Non-pigmented ciliary epithelial cell (primary cell): ENCODE results near the gene COPS6.
A peak's percentile ranks its signal among the peaks of the same experiment; 100 is the strongest.

Source experiments
- DNase-seq: peaks from one replicate; pipeline ENCODE4 v3.0.0-alpha.2; 2010; ENCODE audit warnings: low read depth

The COPS6 gene

DNA sequence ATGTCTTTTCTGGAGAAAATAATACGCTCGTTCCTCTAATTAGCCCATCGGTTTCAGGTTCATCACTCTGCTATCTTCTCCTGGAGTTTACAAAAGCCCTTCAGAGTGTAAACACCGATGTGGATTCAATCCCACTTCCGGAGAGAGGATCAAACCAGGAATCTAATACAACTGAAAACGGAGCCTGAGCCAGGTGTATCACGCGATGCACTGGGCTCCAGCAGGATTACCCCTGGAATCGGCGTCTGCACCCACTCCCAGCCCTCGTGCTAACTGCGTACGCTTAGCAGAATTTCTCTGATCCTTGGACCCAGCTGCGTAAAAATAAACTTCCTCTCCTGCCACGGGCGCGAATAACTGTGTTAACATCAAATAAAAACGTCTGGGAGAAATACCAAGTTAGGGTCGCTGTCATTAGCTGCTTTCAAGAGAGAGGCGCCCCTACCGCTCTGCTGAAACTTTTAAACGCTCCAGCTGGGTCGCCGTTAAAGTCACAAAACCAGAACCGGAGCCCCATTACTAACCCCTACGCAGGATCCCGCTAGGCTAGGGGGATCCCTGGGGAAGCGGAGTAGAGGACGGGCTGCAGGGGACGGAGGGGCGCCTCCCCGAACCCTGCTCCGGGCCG lies 7.7 kb upstream of the COPS6 start:
- DNase-seq, result no peak

DNA sequence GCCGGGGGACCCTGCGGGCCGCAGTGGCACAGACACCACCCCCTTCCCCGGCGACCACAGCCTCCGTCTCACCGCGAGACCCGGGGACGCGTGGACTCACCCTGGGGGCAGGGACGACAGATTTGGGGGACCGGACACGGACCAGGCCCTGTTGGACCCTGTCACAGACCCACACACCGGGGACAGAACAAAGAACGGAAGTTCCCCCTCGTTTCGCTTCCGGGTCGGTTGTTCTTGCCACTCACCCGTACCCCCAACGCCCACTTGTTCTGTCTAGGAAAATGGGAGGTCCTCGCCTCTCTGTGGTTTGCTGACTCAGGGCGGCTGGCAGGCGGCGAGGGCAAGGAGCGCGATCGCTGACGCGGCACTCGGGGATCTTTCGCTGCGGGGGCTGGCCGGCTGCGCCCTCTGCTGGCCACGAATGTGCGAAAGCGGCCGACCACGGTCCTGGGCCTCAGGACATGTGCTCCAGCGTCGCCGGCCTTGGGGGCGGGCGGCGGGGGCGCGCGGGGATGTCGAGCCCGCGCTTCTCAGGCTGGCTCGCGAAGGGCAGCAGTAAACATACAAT lies 7.2 kb upstream of the COPS6 start, which contains the start of gene ZNF3:
TSS of gene ZNF3 (minus strand) at position 189 of the 568 bp plus-strand sequence. CDS start 4,366 bp downstream, outside the sequence.
- DNase-seq, result peak; percentile 98

DNA sequence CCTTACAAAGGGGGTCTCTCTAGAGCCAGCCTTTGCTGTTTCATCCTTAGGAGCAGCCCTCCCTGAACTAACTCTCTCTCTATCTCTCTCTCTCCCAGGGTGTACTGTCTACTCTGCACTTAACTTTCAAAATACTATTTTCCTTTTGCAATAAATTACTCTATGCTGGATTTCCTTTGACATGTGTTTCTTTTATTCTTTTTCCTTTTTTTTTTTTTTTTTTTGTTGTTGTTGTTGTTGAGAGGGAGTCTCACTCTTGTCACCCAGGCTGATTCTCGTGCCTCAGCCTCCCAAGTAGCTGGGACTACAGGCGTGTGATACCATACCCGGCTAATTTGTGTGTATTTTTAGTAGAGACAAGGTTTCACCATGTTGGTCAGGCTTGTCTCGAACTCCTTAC lies 5.8 kb upstream of the COPS6 start:
- no peak for DNase-seq

DNA sequence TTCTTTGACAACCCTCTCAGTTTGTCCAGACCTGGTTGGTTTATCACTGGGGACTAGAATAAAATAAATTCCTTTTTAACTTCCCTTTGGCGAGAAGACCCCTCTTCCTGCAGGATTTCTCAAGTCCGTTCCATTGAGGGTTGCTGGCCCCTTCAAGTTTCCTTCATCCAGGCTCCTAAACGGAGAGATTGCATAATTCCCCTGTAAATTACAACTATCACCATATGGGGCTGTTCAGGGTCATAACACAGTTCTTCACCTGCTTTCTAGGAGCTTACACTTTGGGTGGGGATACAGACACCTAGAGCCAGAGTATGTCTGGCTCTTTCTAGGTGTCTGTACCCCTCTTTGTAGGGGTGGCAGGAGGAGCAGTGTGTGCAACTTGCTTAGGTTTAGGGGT lies 3.3 kb upstream of the COPS6 start:
- no peak for DNase-seq

DNA sequence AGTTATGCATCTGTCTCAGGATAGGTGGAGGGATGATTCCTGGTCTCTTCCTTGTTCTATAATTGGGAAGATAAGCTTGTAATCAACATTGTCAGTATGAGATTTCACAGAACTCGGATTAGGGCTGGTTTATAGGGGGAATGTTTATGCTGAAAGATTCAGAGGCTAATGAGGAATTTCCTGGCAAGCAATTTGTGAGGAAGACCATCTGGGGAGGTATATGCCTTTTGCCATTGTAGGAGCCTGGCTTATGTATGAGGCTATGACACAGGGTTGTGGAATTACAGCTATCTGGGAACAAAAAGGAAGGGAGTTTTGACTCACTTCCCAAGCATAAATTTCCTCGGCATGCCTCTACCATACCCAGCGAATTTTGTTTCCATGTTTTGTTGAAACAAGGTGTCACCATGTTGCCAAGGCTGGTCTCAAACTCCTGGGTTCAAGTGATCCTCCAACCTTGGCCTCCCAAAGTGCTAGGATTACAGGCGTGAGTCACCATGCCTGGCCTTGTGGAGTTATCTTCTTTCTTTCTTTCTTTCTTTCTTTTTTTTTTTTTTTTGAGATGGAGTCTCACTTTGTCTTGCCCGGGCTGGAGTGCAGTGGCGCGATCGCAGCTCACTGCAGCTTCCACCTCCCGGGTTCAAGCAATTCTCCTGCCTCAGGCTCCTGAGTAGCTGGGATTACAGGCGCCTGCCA lies 1.6 kb upstream of the COPS6 start:
- peak; percentile 95 for DNase-seq

DNA sequence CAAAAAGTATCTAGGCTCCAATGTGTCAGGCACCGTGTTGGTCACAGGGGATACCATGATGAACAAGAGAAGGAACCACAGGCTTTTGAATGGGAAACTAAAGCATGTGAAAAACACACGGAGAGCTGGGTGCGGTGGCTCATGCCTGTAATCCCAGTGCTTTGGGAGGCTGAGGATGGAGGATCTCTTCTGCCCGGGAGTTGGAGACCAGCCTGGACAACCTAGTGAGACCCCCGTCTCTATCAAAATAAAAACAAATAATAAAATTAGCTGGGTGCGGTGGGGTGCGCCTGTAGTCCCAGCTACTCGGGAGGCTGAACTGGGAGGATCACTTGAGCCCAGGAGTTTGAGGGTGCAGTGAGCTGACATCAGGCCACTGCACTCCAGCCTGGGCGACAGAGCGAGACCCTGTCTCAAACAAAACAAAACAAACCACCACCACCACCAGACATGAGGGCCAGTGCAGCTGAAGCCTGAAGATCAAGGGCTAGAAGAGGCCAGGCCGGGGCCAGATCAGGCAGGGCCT lies 611 bp upstream of the COPS6 start:
- DNase-seq, result no peak

DNA sequence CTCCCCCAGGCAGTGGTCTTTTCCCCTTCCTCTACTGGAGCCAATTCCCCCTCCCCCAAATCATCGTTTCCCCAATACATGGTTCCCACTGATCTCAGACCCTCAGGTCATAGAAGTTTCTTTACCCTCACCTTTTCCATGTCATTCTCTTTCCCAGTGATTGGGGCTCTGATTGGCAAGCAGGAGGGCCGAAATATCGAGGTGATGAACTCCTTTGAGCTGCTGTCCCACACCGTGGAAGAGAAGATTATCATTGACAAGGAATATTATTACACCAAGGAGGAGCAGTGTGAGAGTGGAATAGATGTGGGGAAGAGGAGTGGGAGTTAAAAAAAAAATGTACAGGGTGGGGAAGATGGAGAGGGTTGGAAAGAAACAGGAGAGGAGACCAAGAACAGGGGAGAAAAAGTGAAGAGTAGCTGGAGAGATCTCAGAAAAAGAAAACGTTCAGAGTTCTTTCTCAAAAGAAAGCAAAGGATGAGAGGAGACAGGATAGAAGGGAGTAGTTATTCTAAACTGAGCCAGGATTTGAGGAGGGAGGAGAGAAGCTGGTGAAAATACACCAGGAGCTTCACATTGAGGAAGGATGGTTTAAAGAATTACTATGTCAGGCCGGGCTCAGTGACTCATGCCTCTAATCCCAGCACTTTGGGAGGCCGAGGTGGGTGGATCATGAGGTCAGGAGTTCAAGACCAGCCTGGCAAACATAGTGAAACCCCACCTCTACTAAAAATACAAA lies 858 bp downstream of the COPS6 start:
- no peak for DNase-seq

DNA sequence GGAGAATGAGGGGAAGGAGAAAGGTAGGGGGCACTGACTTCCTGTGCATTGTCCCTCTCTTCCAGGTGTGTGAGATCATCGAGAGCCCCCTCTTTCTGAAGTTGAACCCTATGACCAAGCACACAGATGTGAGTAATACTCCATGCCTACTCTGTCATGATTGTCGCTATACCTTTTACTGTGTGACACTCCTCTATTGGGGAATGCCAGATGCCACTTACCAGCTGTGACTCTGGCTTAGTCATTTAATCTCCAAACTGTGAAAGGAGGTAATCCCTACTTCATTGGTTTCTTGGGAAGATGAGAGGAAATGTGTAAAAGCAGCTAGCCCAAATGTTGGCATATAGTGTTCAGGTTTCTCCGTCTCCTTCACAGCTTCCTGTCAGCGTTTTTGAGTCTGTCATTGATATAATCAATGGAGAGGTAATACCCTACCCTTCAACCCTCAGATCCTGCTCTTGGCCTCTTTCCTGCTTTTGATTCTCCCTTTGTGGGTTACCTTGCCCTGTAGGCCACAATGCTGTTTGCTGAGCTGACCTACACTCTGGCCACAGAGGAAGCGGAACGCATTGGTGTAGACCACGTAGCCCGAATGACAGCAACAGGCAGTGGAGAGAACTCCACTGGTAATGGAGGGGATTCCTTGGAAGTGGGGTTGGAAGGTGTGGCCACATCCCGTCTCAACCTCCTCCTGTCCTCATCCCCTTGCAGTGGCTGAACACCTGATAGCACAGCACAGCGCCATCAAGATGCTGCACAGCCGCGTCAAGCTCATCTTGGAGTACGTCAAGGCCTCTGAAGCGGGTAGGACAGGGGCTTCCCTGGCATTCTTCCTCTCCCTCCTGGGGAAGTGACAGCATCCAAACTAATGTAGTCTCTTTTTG lies 2.0 kb downstream of the COPS6 start:
- no peak for DNase-seq

DNA sequence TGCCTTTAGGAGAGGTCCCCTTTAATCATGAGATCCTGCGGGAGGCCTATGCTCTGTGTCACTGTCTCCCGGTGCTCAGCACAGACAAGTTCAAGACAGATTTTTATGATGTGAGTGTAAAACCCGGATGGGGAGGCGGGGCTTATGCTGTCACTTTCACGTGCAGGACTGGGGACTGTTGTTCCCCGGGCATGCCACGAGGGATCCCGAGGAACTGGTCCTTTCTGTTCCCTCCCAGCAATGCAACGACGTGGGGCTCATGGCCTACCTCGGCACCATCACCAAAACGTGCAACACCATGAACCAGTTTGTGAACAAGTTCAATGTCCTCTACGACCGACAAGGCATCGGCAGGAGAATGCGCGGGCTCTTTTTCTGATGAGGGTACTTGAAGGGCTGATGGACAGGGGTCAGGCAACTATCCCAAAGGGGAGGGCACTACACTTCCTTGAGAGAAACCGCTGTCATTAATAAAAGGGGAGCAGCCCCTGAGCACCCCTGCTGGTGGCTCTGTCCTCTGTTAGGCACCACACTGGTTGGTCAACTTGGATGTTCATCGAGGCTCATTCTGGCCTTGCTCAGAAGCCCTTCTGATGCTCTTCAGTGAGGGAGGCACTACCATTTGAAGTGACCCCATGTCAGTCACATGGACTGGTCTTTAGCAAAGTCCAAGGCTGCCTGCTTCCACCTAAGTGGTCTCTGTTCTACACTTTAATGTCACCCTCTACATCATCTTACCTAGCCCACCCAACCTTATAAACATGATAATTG lies 2.8 kb downstream of the COPS6 start:
- DNase-seq, result no peak

DNA sequence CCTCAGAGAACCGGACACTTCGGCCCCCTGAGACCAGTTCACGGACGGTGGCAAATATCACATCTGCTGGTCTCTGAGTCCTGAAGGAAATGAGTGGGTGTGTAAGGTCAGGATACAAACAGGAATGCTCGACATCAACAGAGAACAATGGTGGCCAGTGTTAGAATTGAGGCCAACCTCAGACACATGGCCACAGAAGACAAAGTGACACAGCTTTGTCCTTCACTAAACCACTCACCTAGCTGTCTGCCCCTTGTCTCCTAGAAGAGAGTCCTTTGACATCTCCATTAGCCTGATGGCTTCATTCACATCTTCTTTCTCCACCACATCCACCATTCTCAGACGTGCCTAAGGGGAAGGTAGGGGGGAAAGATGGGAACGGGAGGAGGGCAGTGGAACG lies 4.3 kb downstream of the COPS6 start:
- no peak for DNase-seq

DNA sequence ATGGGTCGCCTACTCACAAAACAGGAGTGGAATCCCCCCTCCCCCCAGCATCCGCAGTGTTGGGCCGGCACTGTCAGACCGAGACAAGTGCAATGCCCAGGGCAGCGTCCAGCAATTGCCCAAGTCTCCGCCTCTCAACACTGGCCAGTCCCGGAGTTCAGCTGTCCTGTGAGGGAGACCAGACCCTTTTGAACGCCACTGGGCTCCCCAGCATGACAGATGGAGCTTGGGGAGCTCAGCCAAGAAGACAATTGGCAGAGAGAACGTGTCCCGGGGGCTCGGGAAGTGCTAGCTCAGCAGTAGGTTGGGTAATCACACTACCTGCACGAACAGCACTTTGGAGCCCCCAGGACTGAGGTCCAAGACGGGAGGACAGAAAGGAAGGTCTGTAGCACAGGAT lies 4.7 kb downstream of the COPS6 start:
- DNase-seq, result no peak

DNA sequence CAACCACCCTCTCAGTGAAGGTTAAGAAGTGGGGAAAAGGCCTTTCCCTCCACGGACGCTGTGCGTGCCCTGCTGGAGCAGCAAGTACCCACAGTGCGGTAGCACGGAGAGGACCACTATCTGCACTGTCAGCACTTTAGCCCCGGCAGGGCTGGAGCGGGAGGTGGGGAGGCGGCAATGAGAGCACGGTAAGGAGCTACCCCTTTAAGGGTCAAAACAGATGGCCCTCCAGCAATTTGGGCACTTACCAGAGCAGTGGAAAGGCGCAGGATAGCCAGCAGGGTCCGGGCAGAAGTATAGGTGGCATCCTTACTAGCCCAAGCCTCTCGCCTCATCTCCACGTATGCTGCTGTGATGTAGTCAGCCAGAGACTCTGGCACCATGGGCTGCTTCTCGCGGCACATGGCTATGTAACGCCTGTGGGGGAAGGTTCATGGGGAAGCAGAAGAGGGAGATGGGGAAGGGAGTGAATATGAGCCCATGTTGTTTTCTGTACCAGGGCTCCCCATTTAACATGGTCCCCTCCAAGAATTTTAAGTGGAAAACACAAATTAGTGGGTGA lies 5.2 kb downstream of the COPS6 start:
- no peak for DNase-seq

DNA sequence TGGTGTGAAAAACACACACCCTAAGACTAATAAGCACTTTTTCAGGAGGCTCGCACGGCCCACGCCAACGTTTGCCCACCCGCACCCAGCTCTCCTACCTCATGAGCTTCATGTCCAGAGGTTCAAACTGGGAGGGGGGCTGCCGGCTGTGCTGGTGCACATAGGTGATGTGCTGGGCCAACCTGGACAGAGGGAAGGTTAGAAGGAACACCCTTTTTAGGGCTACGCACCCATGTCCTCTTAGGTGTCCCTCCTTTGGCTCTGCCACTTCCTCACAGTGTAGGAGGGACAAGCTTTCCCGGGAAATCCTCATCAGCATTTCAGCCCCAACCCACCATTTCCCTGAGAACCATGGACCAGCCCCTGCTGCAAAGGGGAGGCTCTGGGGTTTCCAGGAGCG lies 6.5 kb downstream of the COPS6 start:
- no peak for DNase-seq

DNA sequence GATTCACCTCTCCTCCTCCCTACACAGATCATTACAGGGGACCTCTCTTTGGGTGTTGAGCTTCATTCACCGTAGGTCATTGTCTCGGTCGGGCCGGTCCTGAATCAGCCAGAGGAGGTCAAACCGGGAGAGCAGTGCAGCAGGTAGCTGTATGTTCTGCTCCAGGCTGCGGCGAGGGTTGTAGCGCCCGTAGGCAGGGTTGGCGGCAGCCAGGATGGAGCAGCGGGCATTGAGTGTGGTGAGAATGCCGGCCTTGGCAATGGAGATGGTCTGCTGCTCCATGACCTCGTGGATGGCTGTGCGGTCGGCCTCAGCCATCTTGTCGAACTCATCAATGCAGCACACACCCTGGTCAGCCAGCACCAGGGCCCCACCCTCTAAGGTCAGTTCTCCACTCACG lies 6.9 kb downstream of the COPS6 start:
- DNase-seq, result no peak

DNA sequence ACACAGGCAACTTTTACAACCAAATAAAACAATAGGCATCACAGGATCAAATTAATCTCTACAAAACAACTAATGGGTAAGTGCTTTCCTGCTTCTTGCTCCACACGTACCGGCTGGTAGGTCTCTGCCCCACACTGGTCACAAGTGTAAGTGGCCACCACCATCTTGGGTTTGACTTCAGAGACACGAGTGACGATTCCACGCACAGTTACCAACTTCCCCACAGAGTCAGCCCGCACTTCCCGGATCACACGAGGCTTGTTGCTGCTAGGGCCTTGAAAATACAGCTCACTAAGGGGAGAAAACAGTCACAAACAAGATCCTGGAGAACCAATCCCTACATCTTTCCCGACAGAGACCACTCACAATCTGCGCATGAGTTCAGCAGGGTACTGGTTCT lies 10.1 kb downstream of the COPS6 start:
- DNase-seq, result no peak

DNA sequence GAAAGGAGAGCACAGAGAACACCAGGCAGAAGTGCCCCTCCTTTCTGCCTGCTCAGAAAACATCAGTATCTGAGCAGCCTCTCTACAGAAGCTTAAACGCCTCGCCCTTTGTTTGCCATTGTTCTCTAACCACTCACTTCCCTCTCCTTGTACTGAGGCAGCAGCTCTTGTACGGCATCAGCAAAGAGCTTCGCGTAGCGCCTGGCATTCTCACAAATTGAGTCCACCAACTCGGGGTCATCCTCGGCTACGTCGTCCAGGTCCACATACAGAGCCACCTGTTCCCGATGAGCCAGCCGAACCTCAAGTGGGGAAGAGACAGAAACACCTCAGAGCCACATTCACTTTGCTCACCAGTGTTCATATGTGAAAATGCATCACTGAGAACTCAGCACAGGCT lies 10.7 kb downstream of the COPS6 start:
- DNase-seq, result no peak

DNA sequence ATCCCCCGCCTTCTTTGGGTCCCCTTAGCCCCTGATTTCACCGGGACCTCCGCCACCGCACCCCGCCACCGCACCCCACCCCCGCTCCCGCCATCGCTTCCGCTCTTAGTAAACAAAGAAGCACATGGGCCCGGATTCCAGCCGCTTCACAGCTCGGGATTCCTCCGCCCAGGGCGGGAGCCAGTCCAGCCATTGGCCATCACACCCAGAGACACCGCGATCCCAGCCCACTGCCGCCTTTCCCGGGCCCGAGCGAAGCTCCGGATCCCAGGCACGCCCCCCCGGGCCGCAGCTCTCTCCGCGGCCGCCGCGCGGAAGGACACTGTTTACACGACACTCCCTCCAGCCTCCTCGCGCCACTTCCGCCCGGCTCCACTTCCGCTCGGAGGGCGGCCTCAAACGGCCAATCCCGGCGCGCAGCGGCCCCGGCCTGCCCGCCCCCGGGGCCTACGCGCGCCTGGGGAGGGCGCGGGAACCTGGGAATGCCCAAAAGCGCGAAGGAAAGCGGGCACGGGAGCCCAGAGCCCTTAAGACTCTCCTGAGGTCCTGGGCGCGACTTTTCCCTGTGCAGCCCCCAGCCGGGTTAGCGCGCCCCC lies 11.7 kb downstream of the COPS6 start:
- DNase-seq, result peak; percentile 87

DNA sequence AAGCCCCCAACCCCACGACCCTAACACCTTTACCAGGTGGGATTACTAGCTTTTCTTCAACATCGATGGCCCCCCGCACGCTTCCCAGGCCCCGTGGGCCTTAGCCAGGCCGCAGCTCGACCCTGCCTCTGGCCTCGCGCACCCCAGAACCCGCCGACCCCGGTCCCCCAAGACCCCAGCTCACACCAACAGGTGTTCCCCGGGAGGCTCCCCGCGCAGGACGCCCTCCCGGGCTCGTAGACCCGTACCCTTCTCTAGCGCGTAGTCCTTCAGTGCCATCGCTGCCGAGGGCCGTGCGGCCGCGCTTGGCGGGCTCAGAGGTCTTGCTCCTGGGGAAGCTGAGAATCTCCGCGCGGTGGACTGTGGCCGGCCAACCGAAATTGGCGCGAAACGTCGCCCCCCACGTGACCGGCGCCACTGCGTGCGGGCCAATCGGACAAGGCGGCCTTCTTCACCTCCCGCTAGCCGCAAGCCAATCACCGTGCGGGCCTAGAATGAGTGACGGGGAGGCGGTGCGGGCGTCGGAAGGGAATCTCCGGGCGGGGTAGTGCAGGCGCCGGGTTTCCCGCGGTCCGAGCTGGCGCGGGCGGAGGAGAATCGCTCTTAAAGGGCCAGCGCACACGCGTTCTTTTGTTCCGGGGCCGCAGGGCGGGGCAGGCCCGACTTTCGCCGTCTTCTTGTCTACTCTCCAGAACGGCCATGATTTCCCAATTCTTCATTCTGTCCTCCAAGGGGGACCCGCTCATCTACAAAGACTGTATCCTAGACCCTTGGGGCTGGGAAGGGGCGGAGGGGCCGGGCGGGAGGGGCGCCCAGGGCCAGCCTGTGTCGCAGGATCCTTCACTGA lies 12.5 kb downstream of the COPS6 start, which contains the start of the genes AP4M1 and MCM7:
TSS of gene AP4M1 (plus strand) at position 628 of the 847 bp plus-strand sequence. CDS start at position 700, 72 bp downstream.
TSS of gene MCM7 (minus strand) at position 382 of the 847 bp plus-strand sequence. CDS start at position 279, 103 bp downstream.
- peak; percentile 92 for DNase-seq
